ENCODE data around the gene ESPN.

ESPN gene

GRCh38 chr1:6468729-6469461, 44.3 kb downstream of the ESPN start:
- no peak for DNase-seq
- intact Hi-C loops (cut with DNase I) = no loop called here

- intact Hi-C loops (cut with DNase I) = no loop called here
Measured at GRCh38 chr1:6470132-6471085, 45.8 kb downstream of the ESPN start.

DNA sequence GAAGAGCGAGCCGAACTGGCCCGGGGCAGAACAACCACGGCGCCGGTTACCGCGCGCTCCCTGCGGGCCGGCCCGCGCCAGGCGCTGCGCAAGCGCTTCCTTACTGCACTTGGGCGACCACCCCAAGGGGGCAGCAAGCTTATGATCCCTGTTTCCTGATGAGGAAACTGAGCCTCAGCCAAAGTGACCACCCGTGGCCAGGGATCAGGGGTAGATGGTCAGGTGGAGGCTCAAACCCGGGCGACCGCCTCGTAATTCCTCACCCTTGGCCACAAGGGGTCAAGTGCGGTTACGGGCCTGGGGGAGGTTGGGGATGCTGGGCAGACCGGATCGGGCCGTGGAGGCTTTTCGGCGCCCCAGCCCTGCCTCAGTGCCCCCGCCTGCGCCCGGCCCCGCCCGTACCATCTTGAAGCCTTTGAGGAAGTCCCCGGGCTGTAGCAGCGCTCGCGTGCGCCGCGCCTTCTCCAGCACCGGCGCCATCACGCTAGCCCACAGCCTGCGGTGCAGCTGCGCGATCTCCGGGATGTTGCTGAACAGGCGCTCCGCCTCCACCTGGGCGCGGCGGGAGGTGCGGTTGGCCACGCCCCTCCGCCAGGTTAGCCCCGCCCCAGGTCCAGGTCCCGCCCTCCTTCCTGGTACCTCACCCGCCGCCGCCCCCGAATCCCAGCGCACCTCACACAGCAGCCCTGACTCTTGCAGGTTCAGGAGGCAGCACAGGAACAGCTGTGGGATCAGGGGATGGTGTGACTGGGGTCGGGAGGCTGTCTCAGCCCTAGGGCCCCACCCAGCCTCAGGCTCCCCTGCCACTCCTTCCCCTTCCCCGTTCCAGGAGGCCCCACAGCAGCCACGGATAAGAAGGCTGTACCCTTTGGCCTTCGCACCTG, 46.8 kb downstream of the ESPN start:
- DNase-seq = no peak
- intact Hi-C loops (cut with DNase I) = no loop called here

More at GRCh38 chr1:6470132-6471085, 45.8 kb downstream of the ESPN start:
- DNase-seq = no peak

DNA sequence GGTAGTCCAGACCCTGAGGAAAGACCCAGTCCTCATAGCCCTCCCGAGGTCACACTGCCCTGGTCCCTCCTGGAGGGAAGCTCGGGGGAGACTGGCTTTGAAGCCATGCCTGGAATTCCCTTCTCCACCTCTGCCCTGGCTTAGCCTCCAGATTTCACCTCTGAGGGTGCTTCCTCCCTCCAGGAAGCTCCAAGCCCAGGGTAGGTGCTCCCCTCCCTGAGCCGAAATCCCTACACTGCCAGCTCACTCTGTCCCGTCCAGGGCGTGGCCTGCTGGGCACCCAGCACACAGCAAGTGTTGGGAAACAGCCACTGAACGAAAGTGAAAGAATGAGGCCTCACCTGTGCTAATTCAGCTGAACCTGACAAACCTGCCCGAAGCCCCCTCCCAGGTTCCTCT, 47.4 kb downstream of the ESPN start:
- no peak for DNase-seq

GRCh38 chr1:6472391-6472790, 47.8 kb downstream of the ESPN start:
- DNase-seq = no peak
- intact Hi-C loops (cut with DNase I) = no loop called here

More for the DNA sequence above, 47.4 kb downstream of the ESPN start:
- intact Hi-C loops (cut with DNase I) = no loop called here

GRCh38 chr1:6473156-6473555, 48.6 kb downstream of the ESPN start:
- DNase-seq = no peak
- intact Hi-C loops (cut with DNase I) = no loop called here

DNA sequence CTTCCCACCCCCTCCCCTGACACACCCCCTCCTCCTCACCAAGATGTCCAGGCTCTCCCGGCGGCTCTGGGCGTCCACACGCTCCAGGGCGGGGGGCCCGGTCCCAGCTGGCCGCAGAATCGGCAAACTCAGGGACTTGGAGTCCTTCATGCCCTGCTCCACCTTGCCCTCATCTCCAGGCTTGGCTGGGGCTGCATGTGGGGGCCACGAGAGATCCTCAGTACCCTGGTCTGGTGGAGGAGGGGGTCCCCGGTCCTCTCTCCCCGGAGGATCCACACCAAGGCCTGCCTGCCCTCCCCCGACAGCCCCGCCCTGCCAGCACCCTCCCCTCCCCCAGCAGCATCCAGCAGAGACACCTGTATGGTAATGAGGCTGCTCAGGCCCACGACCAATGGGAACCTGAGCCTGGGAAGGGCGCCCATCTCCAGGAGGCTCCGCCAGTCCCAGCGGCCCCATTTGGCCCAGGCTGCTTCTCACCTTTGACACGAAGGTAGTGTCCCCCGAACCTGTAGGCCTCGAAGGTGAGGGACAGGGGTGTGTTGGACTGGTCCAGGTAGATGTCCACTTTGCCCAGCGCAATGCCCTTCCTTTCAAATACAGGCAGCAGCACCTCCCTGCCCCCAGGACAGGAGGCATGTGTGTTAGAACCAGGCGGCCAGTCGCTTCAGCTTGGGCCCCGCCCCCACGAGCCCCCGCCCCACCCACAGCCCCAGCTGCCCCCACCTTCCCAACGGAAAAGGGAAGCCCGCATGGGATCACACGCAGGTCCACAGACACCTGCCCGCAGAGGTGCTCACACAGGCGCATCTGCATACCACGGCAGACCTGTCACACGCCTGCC, 49.6 kb downstream of the ESPN start:
- DNase-seq = no peak
- intact Hi-C loops (cut with DNase I) = no loop called here

- no peak for DNase-seq
Measured at GRCh38 chr1:6474815-6475282, 50.3 kb downstream of the ESPN start.

GRCh38 chr1:6475381-6476133, 51.0 kb downstream of the ESPN start:
- intact Hi-C loops (cut with DNase I) = no loop called here
- peak in 41 of 42 donors; percentile 42 to 86 (median 70) for DNase-seq

More at GRCh38 chr1:6474815-6475282, 50.3 kb downstream of the ESPN start:
- intact Hi-C loops (cut with DNase I) = no loop called here

- no peak for DNase-seq
- intact Hi-C loops (cut with DNase I) = no loop called here
Measured at GRCh38 chr1:6476483-6476882, 51.9 kb downstream of the ESPN start.

DNA sequence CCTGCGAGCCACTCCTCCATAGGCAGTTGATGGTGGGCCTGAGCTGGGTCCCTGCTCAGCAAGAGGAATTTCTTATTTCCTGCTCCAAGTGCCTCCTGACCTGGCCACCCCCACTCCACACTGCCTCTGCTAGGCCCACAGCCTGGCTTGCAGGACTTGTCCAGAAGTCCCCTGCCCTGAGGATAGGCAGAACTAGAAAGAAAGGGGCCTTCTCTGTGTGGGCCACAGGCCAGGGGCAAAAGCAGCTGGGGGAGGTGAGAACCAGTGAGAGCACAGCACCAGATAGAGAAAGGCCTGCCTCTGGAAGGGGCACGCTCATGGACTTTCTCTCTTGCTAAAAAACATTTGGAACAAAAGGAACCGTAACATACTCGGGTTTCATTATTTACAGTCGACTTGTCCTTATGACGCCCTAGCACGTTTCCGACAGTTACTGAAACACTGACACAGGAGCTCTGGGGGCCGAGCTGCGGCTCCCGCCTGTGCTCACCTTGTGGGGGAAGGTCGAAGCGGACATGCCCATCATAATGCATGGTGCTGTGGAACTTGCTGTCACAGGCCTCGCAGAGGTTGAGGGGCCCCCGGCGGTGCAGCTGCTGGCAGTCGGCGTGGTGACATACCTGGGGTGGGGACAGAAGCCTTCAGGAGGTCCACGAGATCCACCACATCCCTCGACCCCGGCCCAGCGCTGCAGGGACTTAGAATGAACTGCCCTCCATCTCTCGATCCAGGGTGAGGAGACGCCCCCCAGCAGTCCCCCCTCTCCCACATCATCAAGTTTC, 52.7 kb downstream of the ESPN start:
- DNase-seq = no peak
- intact Hi-C loops (cut with DNase I) = no loop called here

DNA sequence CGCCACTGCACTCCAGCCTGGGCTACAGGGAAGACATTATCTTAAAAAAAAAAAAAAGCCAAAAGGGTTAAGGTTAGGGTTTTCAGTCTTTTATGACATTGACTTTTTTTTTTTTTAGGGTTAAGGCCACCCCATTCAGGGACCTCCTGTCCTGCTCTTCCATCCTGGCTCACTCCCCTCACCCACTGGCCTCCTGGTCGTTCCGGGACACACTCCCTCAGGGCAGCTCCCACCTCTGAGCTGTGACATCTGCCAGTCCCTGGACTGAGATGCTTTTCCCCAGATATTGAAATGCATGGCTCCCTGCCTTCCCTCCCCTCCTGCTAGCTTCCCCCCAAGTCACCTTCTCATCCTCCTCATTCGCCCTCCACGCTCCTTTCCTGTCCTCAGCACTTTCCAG, 57.2 kb downstream of the ESPN start:
- intact Hi-C loops (cut with DNase I) = loop anchor here (10.0 kb wide), 1 partner anchor 163 kb away; no protein-coding TSS in a partner anchor
- DNase-seq = no peak

DNA sequence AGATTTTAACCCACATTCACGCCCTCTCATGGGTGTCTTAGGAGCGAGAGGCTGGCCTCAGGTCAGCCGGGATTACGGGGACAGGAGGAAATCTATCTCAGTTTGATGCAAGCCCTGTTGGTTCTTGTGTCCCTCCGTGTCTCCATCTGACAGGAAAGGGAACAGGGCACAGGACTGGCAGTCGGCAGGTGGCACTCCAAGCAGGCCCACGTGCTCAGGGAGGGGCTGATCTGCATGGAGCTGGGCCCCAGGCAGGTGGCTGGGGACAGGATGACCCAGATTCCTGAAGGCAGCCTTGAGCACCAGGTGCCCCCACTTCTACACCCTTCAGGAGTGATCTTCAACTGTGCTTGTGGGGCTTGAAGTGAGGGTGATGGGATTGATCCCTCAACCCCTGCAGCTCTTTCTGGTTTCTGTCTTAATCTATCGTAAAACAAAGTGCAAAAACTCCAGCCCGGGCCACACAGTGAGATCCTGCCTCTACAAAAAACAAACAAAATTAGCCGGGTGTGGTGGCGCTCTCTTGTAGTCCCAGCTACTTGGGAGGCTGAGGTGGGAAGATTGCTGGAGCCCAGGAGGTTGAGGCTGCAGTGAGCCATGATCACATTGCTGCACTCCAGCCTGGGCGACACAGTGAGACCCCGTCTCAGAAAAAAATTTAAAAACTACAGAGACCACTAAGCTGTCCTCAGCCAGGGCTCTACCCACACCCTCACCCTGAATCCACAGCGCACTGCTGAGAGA, 58.6 kb downstream of the ESPN start:
- DNase-seq = no peak
- intact Hi-C loops (cut with DNase I) = loop anchor here (10.0 kb wide), 1 partner anchor 162 kb away; no protein-coding TSS in a partner anchor

- DNase-seq = no peak
- intact Hi-C loops (cut with DNase I) = loop anchor here (10.0 kb wide), 1 partner anchor 161 kb away; no protein-coding TSS in a partner anchor
Measured at GRCh38 chr1:6483761-6484117, 59.2 kb downstream of the ESPN start.

- intact Hi-C loops (cut with DNase I) = loop anchor here (10.0 kb wide), 1 partner anchor 160 kb away; no protein-coding TSS in a partner anchor
- no peak for DNase-seq
Measured at GRCh38 chr1:6484826-6485167, 60.2 kb downstream of the ESPN start.

Data from head of caudate nucleus (tissue), 42 donors.